Esophagus muscularis mucosa (tissue), 4 donors: ENCODE results near the gene TMEM50B. TPM values are rescaled to one million over a fixed set of nuclear protein-coding genes. Genes with fewer than 3 reads are reported as not detected.

ENCODE experiments used
- DNase-seq: peaks from one replicate; pipeline ENCODE4 v3.0.0-alpha.2; 2017; ENCODE audit errors: extremely low spot score
- H3K27ac ChIP-seq, 4 donors: fragments of 200-600 bp; sonication (generic); replicated peaks in 1 of 4; 1 replicate in 3 of 4; 2 replicates in 1 of 4; pipeline ENCODE4 v1.5.1; 2016 to 2019; ENCODE audit warnings: mild to moderate bottlenecking in 1 of 4
- H3K27me3 ChIP-seq, 4 donors: fragments of 200-600 bp; sonication (generic); one replicate each; pipeline versions ENCODE4 v1.5.1 to v1.6.0; 2016 to 2019
- H3K36me3 ChIP-seq, 4 donors: fragments of 200-600 bp; sonication (generic); one replicate each; pipeline ENCODE4 v1.5.1; 2016 to 2019
- H3K4me1 ChIP-seq, 4 donors: fragments of 200-600 bp; sonication (generic); one replicate each; pipeline ENCODE4 v1.5.1; 2016 to 2019
- H3K4me3 ChIP-seq, 4 donors: fragments of 200-600 bp; sonication (generic); 1 replicate in 2 of 4; 2 replicates in 2 of 4; pipeline ENCODE4 v1.5.1; 2016 to 2019; ENCODE audit warnings: mild to moderate bottlenecking in 4 of 4, moderate library complexity in 1 of 4
- H3K9me3 ChIP-seq, 4 donors: fragments of 200-600 bp; sonication (generic); 1 replicate in 3 of 4; 2 replicates in 1 of 4; pipeline ENCODE4 v1.5.1; 2016 to 2019
- CTCF ChIP-seq, 3 experiments: fragments of 200-600 bp in 2 of 3; fragments of 450-650 bp in 1 of 3; sonication (generic) in 2 of 3; IDR thresholded peaks; one replicate each; pipeline ENCODE4 v1.5.1; 2017 to 2019; ENCODE audit warnings: antibody characterized with exemption in 3 of 3, mild to moderate bottlenecking in 2 of 3, moderate library complexity in 1 of 3
- EP300 ChIP-seq: sonication (generic); formaldehyde crosslinking; IDR thresholded peaks from one replicate; pipeline ENCODE4 v1.6.1; 2017; ENCODE audit warnings: antibody characterized with exemption
- POLR2A ChIP-seq: fragments of 450-650 bp; IDR thresholded peaks from one replicate; pipeline ENCODE4 v1.6.1; 2017; ENCODE audit warnings: antibody characterized with exemption, moderate library complexity, mild to moderate bottlenecking, low read depth
- POLR2AphosphoS5 ChIP-seq, 2 donors: sonication (generic); formaldehyde crosslinking; IDR thresholded peaks; one replicate each; pipeline ENCODE4 v1.6.1; 2017; ENCODE audit warnings: antibody characterized with exemption in 2 of 2
- WGBS: methylation state at CpG from one replicate; pipeline ENCODE4 v1.1.5; 2018; 5-methylcytosine and 5-hydroxymethylcytosine counted together
- intact Hi-C: fragments of 100-400 bp; cut with DNase I; formaldehyde crosslinking; loops from one replicate; pipeline ENCODE4 v1.15.1; 2023
- total RNA-seq, 4 donors: library from RNA; depleted of rRNA; stranded (reverse); fragments of >200 nt; gene quantifications; one replicate each; pipeline versions ENCODE4 v1.1.0 to v1.2.1, GENCODE V29; 2016

TMEM50B gene
- total RNA-seq, 4 donors from 2014 or later, result 40.2 to 95.1 (median 67.2) TPM

- no peaks in the 10 kb centered on the region for H3K9me3 ChIP-seq
- H3K4me3 ChIP-seq, result no peak overlapping the region
- no peak overlapping the region for H3K27ac ChIP-seq
- H3K4me1 ChIP-seq, result peaks cover 13 to 24% (median 19%) of the 10 kb centered on the region in 4 donors
- WGBS, result 91% methylated on average over 5 of the region's 5 CpGs
- DNase-seq, result no peak
- intact Hi-C loops, result no loop called here
- TF ChIP-seq CTCF (IDR thresholded peaks at IDR 0.05) (no peak), POLR2AphosphoS5 (IDR thresholded peaks at IDR 0.05) (no peak), POLR2A (no peak), EP300 (no peak)
- peaks cover 33 to 92% (median 73%) of the 10 kb centered on the region in 4 donors for H3K36me3 ChIP-seq
- H3K27me3 ChIP-seq, result no peaks in the 10 kb centered on the region
These were observed 57.9 kb downstream of the TMEM50B start for GRCh38 chr21:33421713-33422393.

- peak overlapping the region; percentile 47 to 73 (median 56) for H3K27ac ChIP-seq
- no peak for DNase-seq
- H3K36me3 ChIP-seq, result peaks cover 46 to 87% (median 68%) of the 10 kb centered on the region in 4 donors
- H3K27me3 ChIP-seq, result no peaks in the 10 kb centered on the region
- H3K9me3 ChIP-seq, result no peaks in the 10 kb centered on the region
- 82% methylated on average over 12 of the region's 12 CpGs for WGBS
- TF ChIP-seq POLR2AphosphoS5 (IDR thresholded peaks at IDR 0.05) (peak; percentile 28 to 56), POLR2A (no peak)
- H3K4me3 ChIP-seq, result no peak overlapping the region
- intact Hi-C loops, result no loop called here
- peaks cover 13 to 24% (median 19%) of the 10 kb centered on the region in 4 donors for H3K4me1 ChIP-seq
These were observed 60.1 kb downstream of the TMEM50B start for GRCh38 chr21:33419538-33420123.

GRCh38 chr21:33418691-33419090 lies 61.1 kb downstream of the TMEM50B start:
- H3K27ac ChIP-seq, result peak overlapping the region; percentile 30 to 73 (median 52)
- H3K4me1 ChIP-seq, result peaks cover 13 to 33% (median 19%) of the 10 kb centered on the region in 4 donors
- WGBS, result 54% methylated on average over 2 of the region's 2 CpGs
- TF ChIP-seq CTCF (IDR thresholded peaks at IDR 0.05) (no peak), POLR2AphosphoS5 (IDR thresholded peaks at IDR 0.05) (no peak), EP300 (no peak), POLR2A (no peak)
- DNase-seq, result no peak
- H3K4me3 ChIP-seq, result no peak overlapping the region
- peaks cover 41 to 80% (median 62%) of the 10 kb centered on the region in 4 donors for H3K36me3 ChIP-seq
- H3K9me3 ChIP-seq, result no peaks in the 10 kb centered on the region
- intact Hi-C loops, result no loop called here
- H3K27me3 ChIP-seq, result no peaks in the 10 kb centered on the region

- H3K9me3 ChIP-seq, result no peaks in the 10 kb centered on the region
- H3K36me3 ChIP-seq, result peaks cover 27 to 68% (median 51%) of the 10 kb centered on the region in 4 donors
- DNase-seq, result no peak
- H3K4me1 ChIP-seq, result peaks cover 25 to 64% (median 45%) of the 10 kb centered on the region in 4 donors
- intact Hi-C loops, result no loop called here
- no peaks in the 10 kb centered on the region for H3K27me3 ChIP-seq
- H3K4me3 ChIP-seq, result no peak overlapping the region
- WGBS, result 94% methylated on average over 8 of the region's 11 CpGs
- H3K27ac ChIP-seq, result no peak overlapping the region
- no peak for TF ChIP-seq EP300
- no peak for TF ChIP-seq CTCF (IDR thresholded peaks at IDR 0.05)
- no peak for TF ChIP-seq POLR2AphosphoS5 (IDR thresholded peaks at IDR 0.05)
- no peak for TF ChIP-seq POLR2A
These were observed 64.8 kb downstream of the TMEM50B start for GRCh38 chr21:33414926-33415325.

GRCh38 chr21:33414068-33414467 lies 65.7 kb downstream of the TMEM50B start:
- Histone ChIP-seq H3K4me1 (peaks cover 17 to 55% (median 39%) of the 10 kb centered on the region in 4 donors), H3K36me3 (peaks cover 27 to 64% (median 46%) of the 10 kb centered on the region in 4 donors), H3K27me3 (no peaks in the 10 kb centered on the region), H3K4me3 (no peak overlapping the region), H3K27ac (no peak overlapping the region), H3K9me3 (no peaks in the 10 kb centered on the region)
- TF ChIP-seq POLR2A, result no peak
- TF ChIP-seq EP300, result no peak
- TF ChIP-seq POLR2AphosphoS5 (IDR thresholded peaks at IDR 0.05), result no peak
- TF ChIP-seq CTCF (IDR thresholded peaks at IDR 0.05), result no peak
- 95% methylated on average over 9 of the region's 14 CpGs for WGBS
- intact Hi-C loops, result no loop called here
- DNase-seq, result no peak
